ENCODE results near the gene SELENOK. TPM values are rescaled to one million over a fixed set of nuclear protein-coding genes. Genes with fewer than 3 reads are reported as not detected.

SELENOK gene
- total and polyA plus RNA-seq, 2 of the 13 experiments (the other 11 are each of a cell fraction or from before 2014, with no cell fraction given), result 67.0 to 81.0 TPM

GRCh38 chr3:53863145-53863544 is 28.5 kb downstream of the SELENOK start (continued):
- no peak for TF ChIP-seq ZNF512 (CRISPR knock-in tag; IDR thresholded peaks at IDR 0.05)
- TF ChIP-seq ZNF143 (CRISPR knock-in tag; IDR thresholded peaks at IDR 0.05), result no peak
- TF ChIP-seq ZNF792 (CRISPR knock-in tag; IDR thresholded peaks at IDR 0.05), result no peak
- no peak for TF ChIP-seq RARG (CRISPR knock-in tag; IDR thresholded peaks at IDR 0.05; ENCODE audit: low read depth)
- no peak for TF ChIP-seq JARID2 (CRISPR knock-in tag; IDR thresholded peaks at IDR 0.05; ENCODE audit: insufficient replicate concordance)
- TF ChIP-seq ZMYM4 (CRISPR knock-in tag; IDR thresholded peaks at IDR 0.05), result no peak
- no peak for TF ChIP-seq RORA (CRISPR knock-in tag; IDR thresholded peaks at IDR 0.05)
- no peak for TF ChIP-seq ZNF550 (CRISPR knock-in tag; IDR thresholded peaks at IDR 0.05; ENCODE audit: borderline replicate concordance)

- WGBS (ENCODE audit: low lambda C conversion rate), result 97% methylated on average over 3 of the region's 3 CpGs
- H3K4me1 ChIP-seq (ENCODE audit: insufficient read depth, low read length), result peaks cover 29% of the 10 kb centered on the region
- H3K4me3 ChIP-seq (replicated peaks in 1 of 3; ENCODE audit: insufficient read depth in 1 of 3, low read depth in 2 of 3, low read length in 3 of 3), result no peak overlapping the region
- H3K9ac ChIP-seq (ENCODE audit: insufficient read depth, low read depth, low read length), result no peak overlapping the region
- H3K27me3 ChIP-seq (ENCODE audit: control insufficient read depth in 1 of 2, insufficient read depth in 2 of 2, low read length in 2 of 2), result no peaks in the 10 kb centered on the region
- ATAC-seq, result no peak
- H3K27ac ChIP-seq (ENCODE audit: extremely low read length, insufficient read depth, low read length), result no peak overlapping the region
- POLR2A ChIA-PET, result interaction anchor here (1.9 to 5.5 kb wide), 2 partner anchors 17 to 20 kb away, joined by 4 to 32 read pairs; no protein-coding TSS in a partner anchor
- in situ Hi-C loops (cut with HindIII; ENCODE audit: extremely low pct_ligation_motif_present, low pct_unique_long_range_greater_than_20kb), result no loop called here
- H3K79me2 ChIP-seq (ENCODE audit: insufficient read depth, low read length), result no peaks in the 10 kb centered on the region
- no peak overlapping the region for H2AFZ ChIP-seq (ENCODE audit: low read length)
- TF ChIP-seq ZC3H13 (CRISPR knock-in tag; IDR thresholded peaks at IDR 0.05) (peak; percentile 52; the same call in 1 of the 2 replicates), HNRNPK (IDR thresholded peaks at IDR 0.05; ENCODE audit: low read depth, low read length, poor library complexity, severe bottlenecking) (no peak)
- H3K9me3 ChIP-seq (ENCODE audit: low read length), result no peaks in the 10 kb centered on the region
- H4K20me1 ChIP-seq (ENCODE audit: insufficient read depth, low read length), result 0 out of 2 replicates have a peak, but pooled peaks cover 2% of the 10 kb centered on the region
- no TSS peak for BruUV-seq (replicated peaks)
- H3K36me3 ChIP-seq (replicated peaks in 1 of 2; ENCODE audit: control insufficient read depth in 1 of 2, insufficient read depth in 2 of 2, low read length in 2 of 2), result peaks cover 29 to 54% of the 10 kb centered on the region in 2 experiments
- FAIRE-seq, result no peak
- CTCF ChIA-PET (ENCODE audit: low intra/inter-chr PET ratio, low total read pairs), result no interaction called here
- H3K4me2 ChIP-seq (ENCODE audit: low read depth, low read length), result no peak overlapping the region
- no peak for DNase-seq (ENCODE audit: low spot score)
- intact Hi-C loops (cut with micrococcal nuclease; ENCODE audit: unreplicated experiment), result no loop called here
Measured at GRCh38 chr3:53862241-53862640, 29.4 kb downstream of the SELENOK start.
